GM18526 (cell line): ENCODE data around the gene CLEC2D.

Experiments used
- POLR2A ChIP-seq: IDR thresholded peaks from 3 replicates; pipeline ENCODE4 v1.6.1; 2011; ENCODE audit not compliant: insufficient read length; ENCODE audit errors: extremely low read depth

Gene CLEC2D

GRCh38 chr12:9697619-9698018 is 28.1 kb downstream of the CLEC2D start:
- no peak for TF ChIP-seq POLR2A

GRCh38 chr12:9698681-9699080 is 29.2 kb downstream of the CLEC2D start:
- TF ChIP-seq POLR2A: no peak

- TF ChIP-seq POLR2A: no peak
Observed at GRCh38 chr12:9699269-9699897, 29.9 kb downstream of the CLEC2D start.

- TF ChIP-seq POLR2A: peak; percentile 17
Observed at GRCh38 chr12:9699898-9700605, 30.5 kb downstream of the CLEC2D start.

- TF ChIP-seq POLR2A: no peak
Observed at GRCh38 chr12:9700606-9700956, 31.1 kb downstream of the CLEC2D start.

GRCh38 chr12:9701380-9702154 is 32.1 kb downstream of the CLEC2D start:
- TF ChIP-seq POLR2A: no peak

GRCh38 chr12:9702255-9702654 is 32.7 kb downstream of the CLEC2D start:
- peak; percentile 28 for TF ChIP-seq POLR2A

- TF ChIP-seq POLR2A: no peak
Observed at GRCh38 chr12:9706086-9706685, 36.7 kb downstream of the CLEC2D start.

- TF ChIP-seq POLR2A: no peak
Observed at GRCh38 chr12:9707356-9707755, 37.8 kb downstream of the CLEC2D start.

- TF ChIP-seq POLR2A: no peak
Observed at GRCh38 chr12:9707864-9708808, 38.6 kb downstream of the CLEC2D start.

GRCh38 chr12:9708853-9709252 is 39.3 kb downstream of the CLEC2D start:
- no peak for TF ChIP-seq POLR2A

GRCh38 chr12:9710584-9711375 is 41.3 kb downstream of the CLEC2D start:
- TF ChIP-seq POLR2A: no peak

GRCh38 chr12:9711664-9712063 is 42.2 kb downstream of the CLEC2D start:
- TF ChIP-seq POLR2A: no peak

GRCh38 chr12:9717070-9717925 is 47.8 kb downstream of the CLEC2D start:
- TF ChIP-seq POLR2A: no peak
